ENCODE results near the gene AADACL4.
"Not testable (repeated sequence)": the region's sequence is repeated elsewhere in the genome, so short reads cannot be mapped to it uniquely, and the experiment has no call there.

AADACL4 gene

GRCh38 chr1:12649971-12650421 lies 6.1 kb downstream of the AADACL4 start:
- DNase-seq (ENCODE audit: low spot score), result no peak
- ChIA-PET POLR2A (ENCODE audit: low non-redundant PET) (no interaction called here), CTCF (interaction anchor here (2.2 kb wide), 1 partner anchor 9 kb away, joined by 7 read pairs; no protein-coding TSS in a partner anchor)
- H3K27ac ChIP-seq, result no peak overlapping the region
- no peak for TF ChIP-seq CTCF (conservative IDR thresholded peaks at IDR 0.05; ENCODE audit: low read depth)

- TF ChIP-seq CTCF (conservative IDR thresholded peaks at IDR 0.05; ENCODE audit: low read depth), result no peak
- ChIA-PET POLR2A (ENCODE audit: low non-redundant PET) (no interaction called here), CTCF (interaction anchor here (0.9 kb wide), 1 partner anchor 13 kb away, joined by 3 read pairs; no protein-coding TSS in a partner anchor)
- H3K27ac ChIP-seq, result no peak overlapping the region
- DNase-seq (ENCODE audit: low spot score), result no peak
Observed at GRCh38 chr1:12654004-12654567, 10.2 kb downstream of the AADACL4 start.

GRCh38 chr1:12654657-12655056 lies 10.8 kb downstream of the AADACL4 start:
- ChIA-PET POLR2A (ENCODE audit: low non-redundant PET) (no interaction called here), CTCF (interaction anchor here (0.9 kb wide), 1 partner anchor 13 kb away, joined by 3 read pairs; no protein-coding TSS in a partner anchor)
- no peak for DNase-seq (ENCODE audit: low spot score)
- no peak overlapping the region for H3K27ac ChIP-seq
- no peak for TF ChIP-seq CTCF (conservative IDR thresholded peaks at IDR 0.05; ENCODE audit: low read depth)

GRCh38 chr1:12656575-12656974 lies 12.7 kb downstream of the AADACL4 start:
- TF ChIP-seq CTCF (conservative IDR thresholded peaks at IDR 0.05; ENCODE audit: low read depth), result no peak
- POLR2A ChIA-PET (ENCODE audit: low non-redundant PET), result no interaction called here
- no peak for DNase-seq (ENCODE audit: low spot score)
- no peak overlapping the region for H3K27ac ChIP-seq
- CTCF ChIA-PET, result interaction anchor here (0.6 to 0.7 kb wide), 3 partner anchors 22 to 683 kb away, joined by 3 to 10 read pairs (median 3); no protein-coding TSS in a partner anchor

GRCh38 chr1:12657060-12657884 lies 13.4 kb downstream of the AADACL4 start:
- POLR2A ChIA-PET (ENCODE audit: low non-redundant PET), result no interaction called here
- TF ChIP-seq CTCF (conservative IDR thresholded peaks at IDR 0.05; ENCODE audit: low read depth), result no peak

GRCh38 chr1:12657885-12658512 lies 14.1 kb downstream of the AADACL4 start:
- CTCF ChIA-PET, result interaction anchor here (0.7 to 1.9 kb wide), 8 partner anchors 9 to 533 kb away, joined by 3 to 10 read pairs (median 6); partner anchors contain the start of gene AADACL4
- DNase-seq (ENCODE audit: low spot score); H3K27ac ChIP-seq; POLR2A ChIA-PET (ENCODE audit: low non-redundant PET): not testable (repeated sequence)

More at GRCh38 chr1:12657060-12657884, 13.4 kb downstream of the AADACL4 start:
- no peak for DNase-seq (ENCODE audit: low spot score)
- CTCF ChIA-PET, result interaction anchor here (0.6 to 0.7 kb wide), 3 partner anchors 22 to 1102 kb away, joined by 3 to 10 read pairs (median 4); no protein-coding TSS in a partner anchor
- H3K27ac ChIP-seq, result no peak overlapping the region

Measured in RWPE1 (cell line).